GM19395 (cell line): ENCODE results near the gene CBFA2T2.
"Not testable (repeated sequence)": the region's sequence is repeated elsewhere in the genome, so short reads cannot be mapped to it uniquely, and the experiment has no call there.

Source experiments
- ATAC-seq: cut with Tn5 transposase; IDR thresholded peaks from one replicate; pipeline ENCODE4 v1.9.1; 2021; ENCODE audit warnings: mild to moderate bottlenecking, moderate library complexity; ENCODE audit not compliant: unreplicated experiment

CBFA2T2 gene

GRCh38 chr20:33470457-33470856 lies 19.4 kb upstream of the CBFA2T2 start:
- no peak for ATAC-seq

GRCh38 chr20:33470866-33471265 lies 19.0 kb upstream of the CBFA2T2 start:
- no peak for ATAC-seq

GRCh38 chr20:33472868-33473435 lies 16.9 kb upstream of the CBFA2T2 start:
- ATAC-seq = no peak

GRCh38 chr20:33474097-33474873 lies 15.6 kb upstream of the CBFA2T2 start:
- no peak for ATAC-seq

- no peak for ATAC-seq
Measured at GRCh38 chr20:33474963-33475362, 14.9 kb upstream of the CBFA2T2 start.

DNA sequence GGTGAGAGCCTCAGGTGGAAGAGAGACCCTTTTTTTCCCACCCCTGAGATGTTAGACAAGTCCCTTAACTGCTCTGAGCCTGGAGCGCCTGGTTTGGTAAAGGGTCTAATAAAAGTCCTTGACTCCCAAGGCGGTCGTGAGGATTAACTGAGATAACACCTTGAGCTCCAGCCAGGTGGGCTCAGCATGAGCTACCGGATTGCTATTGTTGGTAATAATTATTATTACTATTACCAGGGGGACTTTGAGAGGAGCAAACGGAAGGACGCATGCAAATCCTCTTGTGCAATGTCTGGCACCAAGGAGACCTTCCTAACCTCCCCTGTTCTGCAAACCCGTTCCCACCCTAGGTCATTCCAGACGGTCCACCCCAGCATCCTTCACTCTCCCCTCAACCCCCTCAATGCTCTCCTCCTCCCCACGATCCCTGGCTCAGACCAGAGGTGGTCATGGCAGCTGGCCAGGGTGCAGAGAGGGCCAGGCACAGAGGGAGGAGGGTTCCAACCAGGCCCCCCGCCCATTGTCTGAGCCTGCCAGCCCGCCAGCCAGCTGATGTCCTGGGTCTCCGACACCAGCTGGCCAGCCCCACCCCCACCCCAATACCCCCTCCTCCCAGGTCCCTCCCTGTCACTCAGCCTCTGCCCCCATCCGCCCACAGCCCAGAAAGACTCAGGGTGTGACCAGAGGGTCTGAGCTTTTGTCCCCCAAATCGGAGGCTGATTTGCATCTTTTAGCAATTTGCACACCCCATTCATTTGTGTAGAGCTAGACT lies 14.3 kb upstream of the CBFA2T2 start:
- ATAC-seq = no peak

DNA sequence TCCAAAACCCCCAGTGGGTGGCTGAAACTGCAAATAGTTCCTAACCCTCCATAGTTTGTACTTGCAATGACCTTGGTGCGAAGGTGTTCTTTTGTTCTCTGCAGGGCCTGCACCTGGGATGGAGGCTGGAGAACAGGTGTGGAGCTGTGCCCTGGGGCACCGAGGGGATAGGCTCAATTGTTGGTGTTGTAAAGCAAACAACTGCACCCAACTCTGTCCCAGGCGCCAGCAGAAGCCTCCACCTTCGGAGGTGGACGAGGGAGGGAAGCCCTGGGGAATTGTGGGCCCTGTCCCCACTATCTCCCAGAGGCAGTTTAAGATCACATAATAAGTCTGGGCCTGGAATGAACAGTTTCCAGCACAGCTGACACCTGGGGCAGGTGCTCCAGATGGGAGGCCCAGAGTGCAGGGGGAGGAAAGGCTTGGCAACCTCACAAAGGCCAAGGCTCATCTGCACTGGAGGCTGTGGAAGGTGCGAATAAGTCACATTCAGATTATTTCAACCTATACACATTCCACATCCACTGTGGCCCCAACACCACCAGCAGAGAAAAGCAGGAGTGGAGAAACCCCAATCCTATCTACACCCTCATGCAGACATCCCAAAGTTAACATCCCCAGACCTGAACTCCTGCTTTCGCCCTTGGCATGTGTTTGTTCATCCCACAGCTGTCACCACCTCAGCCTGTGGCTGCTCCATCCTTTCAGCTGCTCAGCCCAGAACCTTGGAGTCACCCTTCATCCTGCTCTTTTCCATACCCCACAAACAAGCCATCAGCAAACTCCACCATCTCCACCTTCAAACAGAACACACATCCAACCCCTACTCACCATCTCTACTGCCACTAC lies 12.3 kb upstream of the CBFA2T2 start:
- ATAC-seq = no peak

DNA sequence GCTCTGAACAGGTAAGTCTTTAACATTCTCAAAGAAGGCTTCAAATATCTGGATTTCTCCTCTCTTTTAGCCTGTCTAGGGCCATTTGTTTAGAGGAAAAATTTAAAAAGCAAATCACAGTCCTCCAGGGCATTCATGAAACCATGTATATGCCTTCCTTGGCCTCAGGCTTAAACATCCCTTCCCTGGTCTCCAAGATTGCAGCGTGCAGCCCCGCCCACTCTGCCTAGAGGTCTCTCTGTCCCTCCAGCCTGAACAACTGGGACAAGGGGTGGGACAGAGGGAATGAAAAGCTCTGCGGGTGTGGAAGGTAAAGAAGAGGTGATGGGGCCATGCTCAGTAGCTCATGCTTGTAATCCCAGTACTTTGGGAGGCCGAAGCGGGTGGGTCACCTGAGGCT lies 9.8 kb upstream of the CBFA2T2 start:
- no peak for ATAC-seq

- ATAC-seq = no peak
Measured at GRCh38 chr20:33481431-33481941, 8.4 kb upstream of the CBFA2T2 start.

GRCh38 chr20:33482581-33482980 lies 7.3 kb upstream of the CBFA2T2 start:
- ATAC-seq = no peak

DNA sequence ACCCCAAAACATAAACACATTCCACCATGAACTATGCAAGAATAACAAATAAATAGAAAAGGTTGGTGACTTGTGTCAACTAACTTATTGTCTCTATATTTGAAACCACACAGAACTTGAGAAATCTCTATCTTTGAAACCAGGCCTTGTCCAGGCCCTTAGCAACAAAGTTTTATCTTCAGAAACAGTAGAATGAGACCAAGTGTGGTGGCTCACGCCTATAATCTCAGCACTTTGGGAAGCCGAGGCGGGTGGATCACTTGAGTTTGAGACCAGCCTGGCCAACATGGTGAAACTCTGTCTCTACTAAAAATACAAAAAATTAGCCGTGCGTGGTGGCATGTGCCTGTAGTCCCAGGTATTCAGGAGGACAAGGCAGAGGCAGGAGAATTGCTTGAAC lies 6.7 kb upstream of the CBFA2T2 start:
- ATAC-seq = not testable (repeated sequence)

DNA sequence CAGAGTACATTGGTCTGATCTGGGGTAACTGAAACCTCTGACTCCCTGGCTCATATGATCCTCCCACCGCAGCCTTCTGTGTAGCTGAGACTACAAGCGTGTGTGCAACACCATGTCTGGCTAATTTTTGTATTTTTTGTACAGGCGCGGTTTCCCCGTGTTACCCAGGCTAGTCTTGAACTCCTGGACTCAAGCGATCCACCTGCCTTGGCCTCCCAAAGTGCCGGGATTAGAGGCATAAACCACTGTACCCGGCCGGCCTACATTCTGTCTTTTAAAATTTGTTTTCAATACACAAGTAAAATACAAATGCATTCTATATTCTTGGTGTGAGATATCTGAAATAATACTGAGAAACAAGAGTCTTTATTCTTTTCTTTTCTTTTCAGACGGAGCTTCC lies 1.7 kb upstream of the CBFA2T2 start:
- ATAC-seq = no peak

GRCh38 chr20:33488661-33489494 lies 1.0 kb upstream of the CBFA2T2 start:
- ATAC-seq = not testable (repeated sequence)

GRCh38 chr20:33489495-33490022 lies 337 bp upstream of the CBFA2T2 start:
- ATAC-seq = peak; percentile 93

- ATAC-seq = no peak
Measured at GRCh38 chr20:33490934-33491656, 1.2 kb downstream of the CBFA2T2 start.

DNA sequence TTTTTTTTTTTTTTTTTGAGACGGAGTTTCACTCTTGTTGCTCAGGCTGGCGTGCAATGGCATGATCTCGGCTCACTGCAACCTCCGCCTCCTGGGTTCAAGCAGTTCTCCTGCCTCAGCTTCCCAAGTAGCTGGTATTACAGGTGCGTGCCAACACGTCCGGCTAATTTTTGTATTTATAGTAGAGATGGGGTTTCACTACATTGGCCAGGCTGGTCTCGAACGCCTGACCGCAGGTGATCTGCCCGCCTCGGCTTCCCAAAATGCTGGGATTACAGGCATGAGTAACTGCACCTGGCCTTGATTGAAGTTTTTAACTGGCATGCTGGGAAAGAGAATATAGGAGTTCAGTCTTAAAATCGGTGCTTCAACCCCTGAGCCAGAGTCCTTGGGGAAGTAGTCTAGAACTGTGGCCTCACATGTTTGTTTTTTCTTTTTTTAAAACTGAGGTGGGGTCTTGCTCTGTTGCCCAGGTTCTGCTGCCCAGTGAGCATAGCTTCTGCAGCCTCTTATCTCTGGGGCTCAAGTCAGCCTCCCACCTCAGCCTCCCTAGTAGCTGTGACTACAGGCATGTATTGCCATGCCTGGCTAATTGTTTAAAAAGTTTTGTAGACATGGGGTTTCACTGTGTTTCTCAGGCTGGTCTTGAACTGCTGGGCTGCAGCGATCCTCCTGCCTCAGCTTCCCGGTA lies 3.3 kb downstream of the CBFA2T2 start:
- no peak for ATAC-seq

GRCh38 chr20:33496776-33497175 lies 6.9 kb downstream of the CBFA2T2 start:
- ATAC-seq = not testable (repeated sequence)

DNA sequence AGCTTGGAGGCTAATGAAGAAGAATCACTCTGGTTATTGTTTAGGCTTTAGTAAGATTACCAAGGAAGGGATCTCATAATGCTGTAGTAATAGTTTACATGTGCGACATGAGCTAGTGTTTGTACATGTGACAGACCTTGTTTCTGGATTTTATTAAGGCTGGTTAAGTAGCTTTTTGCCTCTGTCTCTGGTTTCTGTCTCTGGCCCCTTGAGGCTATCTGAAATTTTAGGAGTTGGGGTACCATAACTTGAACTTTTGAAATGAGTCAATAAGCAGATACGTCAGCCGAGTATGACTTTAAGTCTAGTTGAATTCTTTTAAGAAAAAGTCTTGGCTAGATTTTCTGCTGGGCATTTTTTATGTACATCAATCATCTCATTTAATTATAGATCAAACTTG lies 9.5 kb downstream of the CBFA2T2 start:
- ATAC-seq = no peak
